ENCODE data around the gene SMIM14. TPM values are rescaled to one million over a fixed set of nuclear protein-coding genes. Genes with fewer than 3 reads are reported as not detected.

Gene SMIM14
- total RNA-seq, 120 experiments from 2014 or later, result 22.3 to 73.2 (median 50.5) TPM

Other genes with a start within 250 kb of the SMIM14 start
- under 1 TPM in 17 of 120 experiments, not detected in 103; 0.07 to 0.19 (median 0.09) TPM for gene KLB, start 231.9 kb downstream of the SMIM14 start, total RNA-seq
- gene RPL9, start 179.9 kb downstream of the SMIM14 start, total RNA-seq, result 100 to 1,000 TPM; 295 to 743 (median 520) TPM
- 10 to 100 TPM; 16.1 to 30.6 (median 22.3) TPM for gene LIAS, start 179.8 kb downstream of the SMIM14 start, total RNA-seq
- gene UGDH, start 111.4 kb downstream of the SMIM14 start, total RNA-seq, result 10 to 100 TPM in 116 of 120 experiments, 1 to 10 TPM in 4; 8.7 to 26.5 (median 15.0) TPM
- 100 to 1,000 TPM in 27 of 120 experiments, 10 to 100 TPM in 93; 44.7 to 140 (median 90.1) TPM for gene UBE2K, start 59.3 kb upstream of the SMIM14 start, total RNA-seq

Data from dorsolateral prefrontal cortex (tissue), 118 donors.